ENCODE data around the gene ZCCHC8.

DNA sequence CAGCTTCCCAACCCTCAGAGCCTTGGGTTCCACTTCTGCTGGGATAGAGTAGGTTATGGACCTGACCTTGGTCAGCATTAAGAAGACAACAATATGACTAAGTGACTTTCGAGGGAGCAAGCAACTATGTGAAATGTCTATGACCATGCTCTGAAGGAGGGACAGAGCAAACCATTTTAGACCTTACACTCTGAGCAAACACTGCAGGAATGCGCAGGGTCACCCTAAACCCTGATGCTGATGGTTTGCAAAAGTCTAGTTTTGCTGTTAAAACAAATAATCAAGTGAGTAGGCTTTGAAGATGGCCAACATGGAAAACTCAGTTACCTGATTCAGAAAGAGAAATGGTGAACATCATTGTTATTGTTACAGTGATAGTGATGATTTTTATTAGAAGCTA, 8.7 kb downstream of the ZCCHC8 start:
- TF ChIP-seq, protein P1, sequence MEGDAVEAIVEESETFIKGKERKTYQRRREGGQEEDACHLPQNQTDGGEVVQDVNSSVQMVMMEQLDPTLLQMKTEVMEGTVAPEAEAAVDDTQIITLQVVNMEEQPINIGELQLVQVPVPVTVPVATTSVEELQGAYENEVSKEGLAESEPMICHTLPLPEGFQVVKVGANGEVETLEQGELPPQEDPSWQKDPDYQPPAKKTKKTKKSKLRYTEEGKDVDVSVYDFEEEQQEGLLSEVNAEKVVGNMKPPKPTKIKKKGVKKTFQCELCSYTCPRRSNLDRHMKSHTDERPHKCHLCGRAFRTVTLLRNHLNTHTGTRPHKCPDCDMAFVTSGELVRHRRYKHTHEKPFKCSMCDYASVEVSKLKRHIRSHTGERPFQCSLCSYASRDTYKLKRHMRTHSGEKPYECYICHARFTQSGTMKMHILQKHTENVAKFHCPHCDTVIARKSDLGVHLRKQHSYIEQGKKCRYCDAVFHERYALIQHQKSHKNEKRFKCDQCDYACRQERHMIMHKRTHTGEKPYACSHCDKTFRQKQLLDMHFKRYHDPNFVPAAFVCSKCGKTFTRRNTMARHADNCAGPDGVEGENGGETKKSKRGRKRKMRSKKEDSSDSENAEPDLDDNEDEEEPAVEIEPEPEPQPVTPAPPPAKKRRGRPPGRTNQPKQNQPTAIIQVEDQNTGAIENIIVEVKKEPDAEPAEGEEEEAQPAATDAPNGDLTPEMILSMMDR (IDR thresholded peaks at IDR 0.05; ENCODE audit: low read depth, low read length): no peak
- no peak for TF ChIP-seq EZH2phosphoT487 (IDR thresholded peaks at IDR 0.05; ENCODE audit: low read depth)

Measured in OCI-LY3 (cell line).